HUDEP-2 (cell line): ENCODE measurements around the gene IMPACT.

Experiments
- DNase-seq, 76 experiments: peaks; one replicate each; lab custom pipeline; 2025; ENCODE audit not compliant: unreplicated experiment in 76 of 76; lab: John Stamatoyannopoulos, UW

Gene IMPACT

DNA sequence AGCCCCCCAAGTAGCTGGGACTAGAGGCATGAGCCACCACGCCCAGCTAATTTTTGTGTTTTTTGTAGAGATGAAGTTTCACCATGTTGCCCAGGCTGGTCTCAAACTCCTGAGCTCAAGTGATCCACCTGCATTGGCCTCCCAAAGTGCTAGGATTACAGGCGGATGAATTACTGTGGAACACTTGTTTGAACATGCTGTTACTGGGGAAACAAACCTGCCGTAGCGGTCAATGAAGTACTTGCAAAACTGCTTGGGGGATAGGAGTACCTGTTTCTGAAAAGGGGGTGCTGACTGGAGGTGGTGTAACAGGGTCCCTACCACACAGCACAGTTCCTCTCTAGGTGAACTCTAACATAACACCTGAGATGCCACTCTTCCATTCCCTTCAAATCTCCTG lies 5.9 kb upstream of the IMPACT start:
- DNase-seq, result no peak

DNA sequence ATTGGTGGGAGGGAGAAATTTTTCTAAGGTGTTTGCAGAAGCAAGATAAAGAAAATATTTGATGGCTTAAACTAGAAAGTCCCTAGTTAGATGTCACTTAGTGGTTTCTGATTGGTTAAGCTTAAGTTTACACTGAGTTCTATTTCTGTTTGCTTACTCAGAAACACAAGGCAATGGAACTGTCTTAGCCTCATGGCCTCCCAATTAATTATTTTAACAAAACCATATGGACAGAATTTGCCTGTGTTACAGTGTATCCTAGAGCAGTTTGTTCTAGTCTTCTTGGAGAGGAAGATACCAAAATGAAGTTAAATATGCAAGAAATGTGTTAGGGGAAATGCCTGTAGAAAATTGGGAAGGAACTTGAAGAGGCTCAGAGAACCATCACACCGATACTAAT lies 4.6 kb upstream of the IMPACT start:
- no peak for DNase-seq

DNA sequence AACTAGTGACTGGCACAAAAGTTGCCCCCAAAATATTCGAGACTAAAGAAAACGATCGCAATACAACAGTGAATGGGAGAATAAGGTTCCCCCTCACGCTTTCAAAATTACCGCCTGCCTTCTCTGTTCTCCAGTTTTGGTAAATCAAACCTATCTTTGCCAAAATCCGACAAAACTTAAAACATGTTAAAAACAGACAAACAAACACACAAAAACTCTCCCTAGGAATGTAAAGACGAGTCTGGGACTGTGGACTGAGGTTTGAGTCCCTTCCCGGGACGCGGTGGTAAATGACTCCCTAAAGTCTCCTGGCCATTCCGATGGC lies 435 bp upstream of the IMPACT start:
- DNase-seq, result no peak

GRCh38 chr18:24427484-24427883 lies 1.0 kb downstream of the IMPACT start:
- DNase-seq, result peak in 28 of 76 experiments; percentile 1 to 76 (median 28)

- no peak for DNase-seq
These were observed 2.2 kb downstream of the IMPACT start for GRCh38 chr18:24428709-24429108.

- DNase-seq, result no peak
These were observed 2.7 kb downstream of the IMPACT start for GRCh38 chr18:24429188-24429587.

- DNase-seq, result no peak
These were observed 6.1 kb downstream of the IMPACT start for GRCh38 chr18:24432618-24433017.

DNA sequence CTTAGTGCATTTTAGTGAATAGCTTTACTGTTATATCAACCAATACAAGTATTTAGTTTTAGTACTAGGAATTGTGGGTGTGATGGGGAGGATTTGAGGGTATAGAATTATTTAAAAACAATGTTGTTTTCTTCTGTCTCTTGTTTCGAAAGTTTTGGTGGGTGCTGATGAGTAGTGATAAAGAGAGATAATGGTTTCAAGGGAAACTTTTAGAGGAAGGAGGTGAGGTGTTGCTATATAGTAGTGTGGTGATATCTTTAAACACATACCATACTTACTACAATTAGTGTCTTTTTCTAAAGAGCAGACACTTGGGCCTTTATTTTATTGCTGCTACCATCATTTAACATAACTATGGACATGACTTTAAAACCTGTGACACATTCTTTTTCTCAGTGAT lies 10.5 kb downstream of the IMPACT start:
- no peak for DNase-seq

DNA sequence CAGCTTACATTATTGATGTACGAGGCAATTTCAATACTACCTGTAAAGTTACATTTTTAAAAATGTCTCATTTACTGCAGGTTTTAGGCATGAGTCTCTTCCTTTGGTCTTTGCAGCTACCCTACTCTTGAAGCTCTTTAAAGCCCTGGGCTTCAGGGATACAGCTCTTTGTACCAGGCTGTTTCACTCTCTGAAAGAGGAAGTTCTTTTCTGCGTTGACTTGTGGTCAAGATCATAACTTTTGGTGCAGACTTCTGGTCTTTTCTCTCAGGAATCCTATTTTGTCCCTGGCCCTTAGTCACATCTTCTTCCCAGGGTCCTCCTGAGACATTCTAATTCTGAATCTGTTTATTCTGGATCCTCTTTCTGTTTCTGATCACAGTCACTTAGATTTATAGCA lies 17.4 kb downstream of the IMPACT start:
- peak in 1 of 76 experiments; percentile 24 for DNase-seq

- no peak for DNase-seq
These were observed 20.0 kb downstream of the IMPACT start for GRCh38 chr18:24446453-24446852.

GRCh38 chr18:24446953-24447538 lies 20.6 kb downstream of the IMPACT start:
- DNase-seq, result no peak

GRCh38 chr18:24447961-24448360 lies 21.5 kb downstream of the IMPACT start:
- no peak for DNase-seq

DNA sequence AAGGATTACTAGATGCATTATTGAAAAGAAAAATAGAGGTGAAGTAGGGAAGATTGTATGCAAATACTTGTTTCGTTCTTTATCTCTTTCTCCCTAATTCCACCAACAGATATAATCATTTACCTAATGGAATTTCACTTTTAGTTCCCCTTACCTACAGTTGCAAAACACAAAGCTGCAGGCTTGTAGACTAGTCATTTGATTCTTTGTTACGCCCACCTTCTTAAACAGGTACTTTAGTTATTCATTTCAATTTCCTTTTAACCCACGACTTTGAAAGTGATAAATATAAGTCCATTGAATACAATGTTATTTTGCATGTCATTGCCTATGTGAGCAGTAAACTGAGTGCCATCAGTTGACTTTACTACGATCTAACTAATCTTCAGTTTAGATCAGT lies 30.1 kb downstream of the IMPACT start:
- DNase-seq, result no peak

DNA sequence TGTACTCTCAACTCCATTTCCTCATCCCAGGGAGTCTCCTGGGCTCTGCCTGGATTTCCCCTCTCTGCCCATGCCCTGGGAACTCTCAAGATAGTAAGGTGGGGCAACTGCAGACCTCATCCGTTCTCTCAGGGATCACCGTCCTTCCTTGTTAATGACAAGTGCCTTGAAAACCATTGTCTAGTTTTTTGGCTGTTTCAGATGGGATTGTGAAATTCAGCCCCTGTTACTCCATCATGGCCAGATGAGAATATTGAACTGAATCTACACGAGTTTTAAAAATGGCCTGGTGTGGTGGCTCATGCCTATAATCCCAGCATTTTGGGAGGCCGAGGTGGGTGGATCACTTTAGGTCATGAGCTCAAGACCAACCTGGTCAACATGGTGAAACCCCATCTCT lies 33.3 kb downstream of the IMPACT start:
- no peak for DNase-seq

- DNase-seq, result no peak
These were observed 33.9 kb downstream of the IMPACT start, which contains the start of gene HRH4 for GRCh38 chr18:24460388-24460787. Gene HRH4 (plus strand): TSS chr18:24460637. CDS start chr18:24460729, 92 bp downstream.

DNA sequence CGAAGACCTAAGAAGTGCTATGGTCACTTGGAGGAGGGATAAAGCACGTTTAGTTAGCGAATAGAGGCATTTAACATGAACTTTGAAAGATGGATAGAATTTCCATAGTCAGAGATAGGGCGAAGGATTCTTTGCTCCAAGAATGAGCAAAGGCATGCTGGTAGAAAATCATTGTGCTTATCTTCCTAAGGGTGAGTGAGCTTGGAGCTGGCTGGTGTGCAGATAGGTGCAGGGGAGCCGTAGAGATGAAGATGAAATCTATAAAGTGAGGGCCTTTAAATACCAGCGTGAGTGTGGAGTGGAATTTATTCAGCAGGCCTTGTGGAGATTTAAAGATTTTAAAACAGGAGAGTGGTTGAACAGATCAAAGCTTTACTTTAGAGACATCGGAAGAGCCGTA lies 35.5 kb downstream of the IMPACT start:
- no peak for DNase-seq

- DNase-seq, result no peak
These were observed 36.6 kb downstream of the IMPACT start for GRCh38 chr18:24462838-24463775.

GRCh38 chr18:24465486-24465885 lies 39.0 kb downstream of the IMPACT start:
- no peak for DNase-seq

- no peak for DNase-seq
These were observed 40.3 kb downstream of the IMPACT start for GRCh38 chr18:24466771-24467170.

DNA sequence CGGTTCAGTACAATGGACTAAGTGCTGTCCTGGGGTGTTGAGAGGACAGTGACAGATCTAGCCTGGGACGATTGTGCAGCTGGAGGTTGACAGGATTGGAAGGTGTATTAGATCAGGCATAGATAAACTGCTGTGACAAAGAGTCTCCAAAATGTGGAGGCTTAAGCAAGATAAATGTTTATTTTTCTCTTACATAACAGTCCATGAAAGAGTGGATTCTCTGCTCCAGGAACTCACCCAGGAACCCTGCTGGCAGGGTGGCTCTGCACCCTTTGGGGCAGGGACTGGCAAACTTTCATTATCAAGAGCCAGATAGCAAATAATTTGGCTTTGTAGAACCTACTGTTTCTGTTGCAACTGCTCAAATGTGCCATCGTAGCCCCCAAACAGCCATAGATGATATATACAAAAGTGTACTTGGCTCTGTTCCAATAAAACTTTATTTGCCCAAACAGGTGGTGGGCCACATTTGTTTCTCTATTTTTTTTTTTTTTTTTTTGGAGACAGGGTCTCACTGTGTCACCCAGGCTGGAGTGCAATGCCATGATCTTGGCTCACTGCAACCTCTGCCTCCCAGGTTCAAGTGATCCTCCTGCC lies 43.6 kb downstream of the IMPACT start:
- no peak for DNase-seq

DNA sequence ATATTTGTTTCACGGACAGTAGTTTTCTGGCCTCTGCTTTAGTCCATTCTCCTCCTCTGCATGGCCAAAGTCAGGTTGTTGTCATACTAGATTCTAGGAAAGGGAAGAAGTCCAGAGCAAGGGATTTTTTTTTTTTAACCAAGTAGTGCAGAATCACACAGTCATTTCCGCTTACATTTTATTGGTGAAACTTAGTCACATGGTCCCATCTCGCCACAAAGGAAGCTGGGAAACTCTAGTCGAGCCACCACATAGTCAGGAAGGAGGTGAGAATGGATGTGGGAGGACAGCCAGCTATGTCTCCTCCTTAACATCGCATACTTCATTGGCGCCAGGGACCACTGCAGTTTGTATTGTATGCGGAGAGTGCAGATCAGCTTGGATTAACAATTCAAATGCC lies 44.3 kb downstream of the IMPACT start:
- no peak for DNase-seq

- no peak for DNase-seq
These were observed 46.1 kb downstream of the IMPACT start for GRCh38 chr18:24472591-24472990.
